ENCODE data around the gene LRRC61. TPM values are rescaled to one million over a fixed set of nuclear protein-coding genes. Genes with fewer than 3 reads are reported as not detected.
"Not testable (repeated sequence)": the region's sequence is repeated elsewhere in the genome, so short reads cannot be mapped to it uniquely, and the experiment has no call there.

Gene LRRC61
- total RNA-seq, 1 donor from 2014 or later: not detected

- peak; percentile 66 for TF ChIP-seq CTCF (IDR thresholded peaks at IDR 0.05)
- DNase-seq (ENCODE audit: extremely low spot score, unreplicated experiment); H3K4me3 Mint-ChIP-seq (ENCODE audit: unreplicated experiment); H3K27me3 Mint-ChIP-seq (ENCODE audit: unreplicated experiment); H3K36me3 Mint-ChIP-seq (ENCODE audit: unreplicated experiment); H3K4me1 Mint-ChIP-seq (ENCODE audit: unreplicated experiment); H3K9me3 Mint-ChIP-seq (ENCODE audit: unreplicated experiment); H3K27ac Mint-ChIP-seq (ENCODE audit: unreplicated experiment): not testable (repeated sequence)
Measured at GRCh38 chr7:150285849-150286754, 37.1 kb upstream of the LRRC61 start.

GRCh38 chr7:150287815-150288214 lies 35.3 kb upstream of the LRRC61 start:
- not testable (repeated sequence) for H3K27me3 Mint-ChIP-seq (ENCODE audit: unreplicated experiment); H3K9me3 Mint-ChIP-seq (ENCODE audit: unreplicated experiment); H3K36me3 Mint-ChIP-seq (ENCODE audit: unreplicated experiment); H3K4me3 Mint-ChIP-seq (ENCODE audit: unreplicated experiment); DNase-seq (ENCODE audit: extremely low spot score, unreplicated experiment); H3K4me1 Mint-ChIP-seq (ENCODE audit: unreplicated experiment); H3K27ac Mint-ChIP-seq (ENCODE audit: unreplicated experiment)

- not testable (repeated sequence) for H3K27me3 Mint-ChIP-seq (ENCODE audit: unreplicated experiment); H3K36me3 Mint-ChIP-seq (ENCODE audit: unreplicated experiment); H3K4me1 Mint-ChIP-seq (ENCODE audit: unreplicated experiment); H3K4me3 Mint-ChIP-seq (ENCODE audit: unreplicated experiment); DNase-seq (ENCODE audit: extremely low spot score, unreplicated experiment); H3K9me3 Mint-ChIP-seq (ENCODE audit: unreplicated experiment); H3K27ac Mint-ChIP-seq (ENCODE audit: unreplicated experiment)
Measured at GRCh38 chr7:150288816-150289215, 34.3 kb upstream of the LRRC61 start.

GRCh38 chr7:150290317-150290716 lies 32.8 kb upstream of the LRRC61 start:
- not testable (repeated sequence) for H3K4me1 Mint-ChIP-seq (ENCODE audit: unreplicated experiment); H3K4me3 Mint-ChIP-seq (ENCODE audit: unreplicated experiment); H3K9me3 Mint-ChIP-seq (ENCODE audit: unreplicated experiment)

GRCh38 chr7:150295027-150295426 lies 28.1 kb upstream of the LRRC61 start:
- not testable (repeated sequence) for H3K4me3 Mint-ChIP-seq (ENCODE audit: unreplicated experiment); H3K4me1 Mint-ChIP-seq (ENCODE audit: unreplicated experiment); H3K27ac Mint-ChIP-seq (ENCODE audit: unreplicated experiment); H3K36me3 Mint-ChIP-seq (ENCODE audit: unreplicated experiment); DNase-seq (ENCODE audit: extremely low spot score, unreplicated experiment); H3K9me3 Mint-ChIP-seq (ENCODE audit: unreplicated experiment); H3K27me3 Mint-ChIP-seq (ENCODE audit: unreplicated experiment)

More at GRCh38 chr7:150290317-150290716, 32.8 kb upstream of the LRRC61 start:
- H3K27me3 Mint-ChIP-seq (ENCODE audit: unreplicated experiment); H3K27ac Mint-ChIP-seq (ENCODE audit: unreplicated experiment); H3K36me3 Mint-ChIP-seq (ENCODE audit: unreplicated experiment); DNase-seq (ENCODE audit: extremely low spot score, unreplicated experiment): not testable (repeated sequence)

- not testable (repeated sequence) for H3K27ac Mint-ChIP-seq (ENCODE audit: unreplicated experiment); H3K36me3 Mint-ChIP-seq (ENCODE audit: unreplicated experiment); DNase-seq (ENCODE audit: extremely low spot score, unreplicated experiment); H3K4me1 Mint-ChIP-seq (ENCODE audit: unreplicated experiment); H3K9me3 Mint-ChIP-seq (ENCODE audit: unreplicated experiment); H3K27me3 Mint-ChIP-seq (ENCODE audit: unreplicated experiment); H3K4me3 Mint-ChIP-seq (ENCODE audit: unreplicated experiment)
Measured at GRCh38 chr7:150295614-150296013, 27.5 kb upstream of the LRRC61 start.

- H3K27me3 Mint-ChIP-seq (ENCODE audit: unreplicated experiment); H3K27ac Mint-ChIP-seq (ENCODE audit: unreplicated experiment); H3K36me3 Mint-ChIP-seq (ENCODE audit: unreplicated experiment); H3K4me1 Mint-ChIP-seq (ENCODE audit: unreplicated experiment); DNase-seq (ENCODE audit: extremely low spot score, unreplicated experiment); H3K9me3 Mint-ChIP-seq (ENCODE audit: unreplicated experiment); H3K4me3 Mint-ChIP-seq (ENCODE audit: unreplicated experiment): not testable (repeated sequence)
Measured at GRCh38 chr7:150296802-150297201, 26.4 kb upstream of the LRRC61 start.

- not testable (repeated sequence) for H3K36me3 Mint-ChIP-seq (ENCODE audit: unreplicated experiment); H3K4me1 Mint-ChIP-seq (ENCODE audit: unreplicated experiment); DNase-seq (ENCODE audit: extremely low spot score, unreplicated experiment); H3K27me3 Mint-ChIP-seq (ENCODE audit: unreplicated experiment); H3K4me3 Mint-ChIP-seq (ENCODE audit: unreplicated experiment); H3K9me3 Mint-ChIP-seq (ENCODE audit: unreplicated experiment); H3K27ac Mint-ChIP-seq (ENCODE audit: unreplicated experiment)
Measured at GRCh38 chr7:150297978-150298377, 25.2 kb upstream of the LRRC61 start.

- DNase-seq (ENCODE audit: extremely low spot score, unreplicated experiment); H3K4me3 Mint-ChIP-seq (ENCODE audit: unreplicated experiment); H3K4me1 Mint-ChIP-seq (ENCODE audit: unreplicated experiment); H3K27ac Mint-ChIP-seq (ENCODE audit: unreplicated experiment); H3K9me3 Mint-ChIP-seq (ENCODE audit: unreplicated experiment); H3K36me3 Mint-ChIP-seq (ENCODE audit: unreplicated experiment); H3K27me3 Mint-ChIP-seq (ENCODE audit: unreplicated experiment): not testable (repeated sequence)
Measured at GRCh38 chr7:150302908-150303310, 20.2 kb upstream of the LRRC61 start.

GRCh38 chr7:150304499-150305258 lies 18.5 kb upstream of the LRRC61 start:
- not testable (repeated sequence) for H3K4me3 Mint-ChIP-seq (ENCODE audit: unreplicated experiment); DNase-seq (ENCODE audit: extremely low spot score, unreplicated experiment); H3K27ac Mint-ChIP-seq (ENCODE audit: unreplicated experiment); H3K4me1 Mint-ChIP-seq (ENCODE audit: unreplicated experiment); H3K36me3 Mint-ChIP-seq (ENCODE audit: unreplicated experiment); H3K9me3 Mint-ChIP-seq (ENCODE audit: unreplicated experiment); H3K27me3 Mint-ChIP-seq (ENCODE audit: unreplicated experiment)

- H3K4me3 Mint-ChIP-seq (ENCODE audit: unreplicated experiment); H3K27me3 Mint-ChIP-seq (ENCODE audit: unreplicated experiment); H3K9me3 Mint-ChIP-seq (ENCODE audit: unreplicated experiment); DNase-seq (ENCODE audit: extremely low spot score, unreplicated experiment); H3K36me3 Mint-ChIP-seq (ENCODE audit: unreplicated experiment); H3K4me1 Mint-ChIP-seq (ENCODE audit: unreplicated experiment); H3K27ac Mint-ChIP-seq (ENCODE audit: unreplicated experiment): not testable (repeated sequence)
Measured at GRCh38 chr7:150305259-150305902, 17.8 kb upstream of the LRRC61 start.
